ENCODE results near the gene ARR3. TPM values are rescaled to one million over a fixed set of nuclear protein-coding genes. Genes with fewer than 3 reads are reported as not detected.

Gene ARR3
- total RNA-seq, 2 experiments from 2014 or later, result not detected

- Mint-ChIP-seq H3K27me3 (no peaks in the 10 kb centered on the region), H3K27ac (no peak overlapping the region), H3K36me3 (ENCODE audit: low read depth) (no peaks in the 10 kb centered on the region), H3K4me1 (ENCODE audit: low read depth) (no peaks in the 10 kb centered on the region), H3K9me3 (no peaks in the 10 kb centered on the region), H3K4me3 (no peak overlapping the region)
- no peaks in the 10 kb centered on the region for H3K36me3 ChIP-seq (ENCODE audit: insufficient read depth, low read length)
- TF ChIP-seq, protein P1, sequence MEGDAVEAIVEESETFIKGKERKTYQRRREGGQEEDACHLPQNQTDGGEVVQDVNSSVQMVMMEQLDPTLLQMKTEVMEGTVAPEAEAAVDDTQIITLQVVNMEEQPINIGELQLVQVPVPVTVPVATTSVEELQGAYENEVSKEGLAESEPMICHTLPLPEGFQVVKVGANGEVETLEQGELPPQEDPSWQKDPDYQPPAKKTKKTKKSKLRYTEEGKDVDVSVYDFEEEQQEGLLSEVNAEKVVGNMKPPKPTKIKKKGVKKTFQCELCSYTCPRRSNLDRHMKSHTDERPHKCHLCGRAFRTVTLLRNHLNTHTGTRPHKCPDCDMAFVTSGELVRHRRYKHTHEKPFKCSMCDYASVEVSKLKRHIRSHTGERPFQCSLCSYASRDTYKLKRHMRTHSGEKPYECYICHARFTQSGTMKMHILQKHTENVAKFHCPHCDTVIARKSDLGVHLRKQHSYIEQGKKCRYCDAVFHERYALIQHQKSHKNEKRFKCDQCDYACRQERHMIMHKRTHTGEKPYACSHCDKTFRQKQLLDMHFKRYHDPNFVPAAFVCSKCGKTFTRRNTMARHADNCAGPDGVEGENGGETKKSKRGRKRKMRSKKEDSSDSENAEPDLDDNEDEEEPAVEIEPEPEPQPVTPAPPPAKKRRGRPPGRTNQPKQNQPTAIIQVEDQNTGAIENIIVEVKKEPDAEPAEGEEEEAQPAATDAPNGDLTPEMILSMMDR (IDR thresholded peaks at IDR 0.05), result no peak
- no peak overlapping the region for H3K27ac ChIP-seq (ENCODE audit: low read depth in 1 of 2, low read length in 2 of 2)
- POLR2A ChIA-PET, result no interaction called here
- no peak overlapping the region for H3K4me3 ChIP-seq (ENCODE audit: low read length)
- DNase-seq, result no peak
- H3K4me1 ChIP-seq (ENCODE audit: insufficient read depth, low read length), result no peaks in the 10 kb centered on the region
- CTCF ChIA-PET, result no interaction called here
- intact Hi-C loops (cut with DNase I, micrococcal nuclease), result no loop called here
- no peaks in the 10 kb centered on the region for H3K9me3 ChIP-seq (ENCODE audit: control insufficient read depth in 1 of 2, insufficient read depth in 1 of 2, low read length in 2 of 2)
- H3K27me3 ChIP-seq (ENCODE audit: control insufficient read depth in 1 of 2, insufficient read depth in 2 of 2, low read length in 2 of 2), result no peaks in the 10 kb centered on the region
- ATAC-seq (ENCODE audit: poor library complexity), result no peak
These were observed 56.2 kb downstream of the ARR3 start for GRCh38 chrX:70324326-70324725.

DNA sequence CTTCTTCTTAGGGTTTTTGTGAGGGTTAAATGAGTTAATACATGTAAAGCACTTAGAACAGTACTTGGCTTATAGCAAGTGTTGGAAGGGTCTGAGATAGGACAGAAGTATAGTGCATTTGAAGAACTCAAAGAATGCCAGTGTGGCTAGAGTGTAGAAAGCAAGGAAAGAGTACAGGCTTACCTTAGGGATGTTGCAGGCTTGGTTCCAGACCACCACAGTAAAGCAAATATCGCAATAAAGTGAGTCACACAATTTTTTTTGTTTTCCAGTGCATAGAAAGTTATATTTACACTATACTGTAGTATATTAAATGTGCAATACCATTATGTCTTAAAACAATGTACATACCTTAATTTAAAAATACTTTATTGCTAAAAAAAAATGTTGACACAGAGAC, 63.0 kb downstream of the ARR3 start:
- Mint-ChIP-seq H3K4me1 (ENCODE audit: low read depth) (no peaks in the 10 kb centered on the region), H3K9me3 (no peaks in the 10 kb centered on the region), H3K4me3 (no peak overlapping the region), H3K27me3 (no peaks in the 10 kb centered on the region), H3K27ac (no peak overlapping the region), H3K36me3 (ENCODE audit: low read depth) (no peaks in the 10 kb centered on the region)
- intact Hi-C loops (cut with DNase I, micrococcal nuclease), result loop anchor here (5.0 to 10.0 kb wide), 2 partner anchors 64 to 101 kb away; no protein-coding TSS in a partner anchor
- ChIA-PET POLR2A (no interaction called here), CTCF (no interaction called here)
- TF ChIP-seq, protein P1 (IDR thresholded peaks at IDR 0.05), result no peak
- Histone ChIP-seq H3K27me3 (ENCODE audit: control insufficient read depth in 1 of 2, insufficient read depth in 2 of 2, low read length in 2 of 2) (no peaks in the 10 kb centered on the region), H3K27ac (ENCODE audit: low read depth in 1 of 2, low read length in 2 of 2) (no peak overlapping the region), H3K36me3 (ENCODE audit: insufficient read depth, low read length) (no peaks in the 10 kb centered on the region), H3K4me3 (ENCODE audit: low read length) (no peak overlapping the region), H3K9me3 (ENCODE audit: control insufficient read depth in 1 of 2, insufficient read depth in 1 of 2, low read length in 2 of 2) (no peaks in the 10 kb centered on the region), H3K4me1 (ENCODE audit: insufficient read depth, low read length) (no peaks in the 10 kb centered on the region)
- ATAC-seq (ENCODE audit: poor library complexity) (no peak), DNase-seq (no peak)

Other genes starting within 250 kb of the ARR3 start
- not detected for gene AWAT2, start 218.4 kb upstream of the ARR3 start, total RNA-seq
- not detected for gene OTUD6A, start 205.9 kb upstream of the ARR3 start, total RNA-seq
- gene IGBP1, start 134.9 kb upstream of the ARR3 start, total RNA-seq, result 10 to 100 TPM; 63.7 to 64.4 TPM
- gene DGAT2L6, start 90.9 kb upstream of the ARR3 start, total RNA-seq, result not detected
- gene AWAT1, start 33.7 kb upstream of the ARR3 start, total RNA-seq, result not detected
- gene P2RY4, start 8.1 kb upstream of the ARR3 start, total RNA-seq, result under 1 TPM in 1 of 2 experiments, not detected in 1; 0.20 TPM
- gene RAB41, start 13.8 kb downstream of the ARR3 start, total RNA-seq, result not detected
- 1 to 10 TPM; 6.1 to 7.8 TPM for gene PDZD11, start 21.6 kb downstream of the ARR3 start, total RNA-seq
- under 1 TPM; 0.06 to 0.19 TPM for gene KIF4A, start 21.8 kb downstream of the ARR3 start, total RNA-seq
- not detected for gene GDPD2, start 155.0 kb downstream of the ARR3 start, total RNA-seq
- gene DLG3, start 176.5 kb downstream of the ARR3 start, total RNA-seq, result 1 to 10 TPM; 6.6 to 9.0 TPM